ENCODE results near the gene PRKD1.

PRKD1 gene

DNA sequence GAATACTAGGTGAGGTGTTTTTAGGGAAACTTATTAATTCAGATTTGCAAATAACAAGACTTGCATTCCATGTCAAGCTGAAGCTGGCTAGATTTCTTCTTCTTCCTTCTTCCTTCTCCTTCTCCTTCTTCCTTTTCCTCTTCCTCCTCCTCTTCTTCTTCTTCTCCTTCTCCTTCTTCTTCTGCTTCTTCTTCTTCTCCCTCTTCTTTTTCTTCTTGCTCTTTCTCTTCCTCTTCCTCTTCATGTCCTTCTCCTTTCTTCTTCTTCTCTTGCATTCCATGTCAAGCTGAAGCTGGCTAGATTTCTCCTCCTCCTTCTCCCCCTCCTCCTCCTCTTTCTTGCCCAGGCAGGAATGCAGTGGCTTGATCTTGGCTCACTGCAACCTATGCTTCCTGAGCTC, 297.8 kb downstream of the PRKD1 start:
- Histone ChIP-seq H3K27me3 (no peaks in the 10 kb centered on the region), H3K36me3 (no peaks in the 10 kb centered on the region), H3K4me3 (ENCODE audit: low read depth in 1 of 2, low read length in 1 of 2) (no peak overlapping the region), H3K9me3 (no peaks in the 10 kb centered on the region), H3K27ac (no peak overlapping the region), H3K4me1 (ENCODE audit: control insufficient read depth in 1 of 2, insufficient read depth in 1 of 2, low read depth in 1 of 2, low read length in 1 of 2) (no peaks in the 10 kb centered on the region)
- TF ChIP-seq, protein P1, sequence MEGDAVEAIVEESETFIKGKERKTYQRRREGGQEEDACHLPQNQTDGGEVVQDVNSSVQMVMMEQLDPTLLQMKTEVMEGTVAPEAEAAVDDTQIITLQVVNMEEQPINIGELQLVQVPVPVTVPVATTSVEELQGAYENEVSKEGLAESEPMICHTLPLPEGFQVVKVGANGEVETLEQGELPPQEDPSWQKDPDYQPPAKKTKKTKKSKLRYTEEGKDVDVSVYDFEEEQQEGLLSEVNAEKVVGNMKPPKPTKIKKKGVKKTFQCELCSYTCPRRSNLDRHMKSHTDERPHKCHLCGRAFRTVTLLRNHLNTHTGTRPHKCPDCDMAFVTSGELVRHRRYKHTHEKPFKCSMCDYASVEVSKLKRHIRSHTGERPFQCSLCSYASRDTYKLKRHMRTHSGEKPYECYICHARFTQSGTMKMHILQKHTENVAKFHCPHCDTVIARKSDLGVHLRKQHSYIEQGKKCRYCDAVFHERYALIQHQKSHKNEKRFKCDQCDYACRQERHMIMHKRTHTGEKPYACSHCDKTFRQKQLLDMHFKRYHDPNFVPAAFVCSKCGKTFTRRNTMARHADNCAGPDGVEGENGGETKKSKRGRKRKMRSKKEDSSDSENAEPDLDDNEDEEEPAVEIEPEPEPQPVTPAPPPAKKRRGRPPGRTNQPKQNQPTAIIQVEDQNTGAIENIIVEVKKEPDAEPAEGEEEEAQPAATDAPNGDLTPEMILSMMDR (IDR thresholded peaks at IDR 0.05): no peak

DNA sequence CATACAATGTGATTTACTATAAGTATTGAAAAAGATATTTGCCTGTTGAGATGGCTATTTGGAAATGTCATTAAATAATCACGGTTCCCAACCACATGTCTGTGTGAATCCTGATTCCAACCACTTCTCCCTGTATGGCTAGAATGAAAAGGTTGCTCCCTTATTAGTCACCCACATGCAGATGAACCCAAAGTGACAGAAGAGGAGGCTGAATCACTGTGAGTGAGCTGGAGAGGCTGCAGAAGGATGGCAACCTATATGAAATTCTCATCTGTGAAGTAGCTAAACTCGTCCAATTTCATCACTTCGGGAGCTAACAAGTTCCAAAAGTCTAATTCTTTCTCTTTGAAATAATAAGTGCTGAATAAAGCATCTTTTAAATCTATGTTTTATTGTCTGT, 300.5 kb downstream of the PRKD1 start:
- H3K27me3 ChIP-seq: no peaks in the 10 kb centered on the region
- H3K4me3 ChIP-seq (ENCODE audit: low read depth in 1 of 2, low read length in 1 of 2): no peak overlapping the region
- H3K4me1 ChIP-seq (ENCODE audit: control insufficient read depth in 1 of 2, insufficient read depth in 1 of 2, low read depth in 1 of 2, low read length in 1 of 2): no peaks in the 10 kb centered on the region
- TF ChIP-seq, protein P1 (IDR thresholded peaks at IDR 0.05): no peak
- H3K27ac ChIP-seq: no peak overlapping the region
- no peaks in the 10 kb centered on the region for H3K36me3 ChIP-seq
- H3K9me3 ChIP-seq: no peaks in the 10 kb centered on the region

DNA sequence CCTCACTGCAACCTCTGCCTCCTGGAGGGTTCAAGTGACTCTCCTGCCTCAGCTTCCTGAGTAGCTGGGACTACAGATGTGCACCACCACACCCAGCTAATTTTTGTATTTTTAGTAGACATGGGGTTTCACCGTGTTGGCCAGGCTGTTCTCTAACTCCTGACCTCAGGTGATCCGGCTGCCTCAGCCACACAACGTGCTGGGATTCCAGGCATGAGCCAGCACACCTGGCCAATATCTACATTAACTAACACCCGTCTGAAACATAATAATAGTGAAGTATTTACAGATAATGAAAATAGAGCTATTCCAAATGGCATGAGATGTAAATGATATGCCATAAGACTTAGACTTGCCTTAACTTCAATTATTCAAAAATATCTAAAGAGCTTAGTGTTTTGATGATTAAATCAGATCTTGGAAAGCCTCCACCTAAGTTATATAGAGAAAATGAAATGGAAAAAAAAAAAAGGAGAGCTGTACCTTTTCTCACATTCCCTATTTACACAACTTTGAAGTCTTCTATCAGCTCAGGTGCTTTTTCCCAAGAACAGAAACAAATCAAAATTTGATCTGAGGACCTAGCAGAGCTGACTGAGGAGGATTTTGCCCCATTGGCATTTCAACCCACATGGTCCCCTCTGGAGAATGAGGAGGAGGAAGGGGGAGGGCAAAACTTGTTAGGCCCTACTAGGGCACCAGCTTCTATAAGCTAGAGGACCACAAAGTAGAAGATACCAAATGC, 309.2 kb downstream of the PRKD1 start:
- Histone ChIP-seq H3K4me3 (ENCODE audit: low read depth in 1 of 2, low read length in 1 of 2) (no peak overlapping the region), H3K27ac (no peak overlapping the region), H3K36me3 (no peaks in the 10 kb centered on the region), H3K9me3 (no peaks in the 10 kb centered on the region), H3K4me1 (ENCODE audit: control insufficient read depth in 1 of 2, insufficient read depth in 1 of 2, low read depth in 1 of 2, low read length in 1 of 2) (no peaks in the 10 kb centered on the region), H3K27me3 (no peaks in the 10 kb centered on the region)
- TF ChIP-seq, protein P1 (IDR thresholded peaks at IDR 0.05): no peak

DNA sequence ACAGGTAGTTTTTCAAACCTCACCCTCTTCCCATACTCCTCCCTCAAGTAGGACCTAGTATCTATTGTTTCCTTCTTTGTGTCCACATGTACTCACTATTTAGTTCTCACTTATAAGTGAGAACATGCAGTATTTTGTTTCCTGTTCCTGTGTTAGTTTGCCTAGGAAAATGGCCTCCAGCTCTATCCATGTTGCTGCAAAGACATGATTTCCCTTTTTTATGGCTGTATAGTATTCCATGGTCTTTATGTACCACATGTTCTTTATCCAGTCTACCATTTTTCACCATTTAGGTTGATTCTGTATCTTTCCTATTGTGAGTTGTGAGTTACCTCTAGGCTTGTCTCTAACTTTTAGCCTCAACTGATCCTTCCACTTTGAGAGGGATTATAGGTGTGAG, 310.7 kb downstream of the PRKD1 start:
- TF ChIP-seq, protein P1 (IDR thresholded peaks at IDR 0.05): no peak
- H3K4me1 ChIP-seq (ENCODE audit: control insufficient read depth in 1 of 2, insufficient read depth in 1 of 2, low read depth in 1 of 2, low read length in 1 of 2): no peaks in the 10 kb centered on the region
- H3K27ac ChIP-seq: no peak overlapping the region
- H3K9me3 ChIP-seq: no peaks in the 10 kb centered on the region
- H3K36me3 ChIP-seq: no peaks in the 10 kb centered on the region
- no peak overlapping the region for H3K4me3 ChIP-seq (ENCODE audit: low read depth in 1 of 2, low read length in 1 of 2)
- no peaks in the 10 kb centered on the region for H3K27me3 ChIP-seq

DNA sequence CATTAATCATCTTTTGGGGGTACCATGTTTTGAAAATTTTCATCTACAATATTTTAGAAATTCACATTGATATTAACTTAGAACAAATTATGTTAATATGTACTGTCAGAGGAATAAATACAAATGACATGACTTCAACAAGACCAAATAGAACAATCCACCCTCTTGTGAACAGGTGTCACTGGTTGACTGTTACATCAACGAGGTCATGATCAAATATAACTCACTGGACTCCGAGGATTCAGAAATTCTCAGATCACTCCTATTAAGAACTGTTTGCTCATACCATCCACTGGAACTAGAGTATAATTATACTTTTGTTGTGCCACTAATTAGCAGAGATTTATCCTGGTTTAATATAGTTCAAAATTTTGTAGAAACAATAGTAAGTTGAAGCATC, 318.8 kb downstream of the PRKD1 start:
- no peaks in the 10 kb centered on the region for H3K27me3 ChIP-seq
- TF ChIP-seq, protein P1 (IDR thresholded peaks at IDR 0.05): no peak
- H3K9me3 ChIP-seq: no peaks in the 10 kb centered on the region
- no peak overlapping the region for H3K27ac ChIP-seq
- H3K36me3 ChIP-seq: no peaks in the 10 kb centered on the region
- H3K4me1 ChIP-seq (ENCODE audit: control insufficient read depth in 1 of 2, insufficient read depth in 1 of 2, low read depth in 1 of 2, low read length in 1 of 2): no peaks in the 10 kb centered on the region
- H3K4me3 ChIP-seq (ENCODE audit: low read depth in 1 of 2, low read length in 1 of 2): no peak overlapping the region
